Mesodermal cell (in vitro differentiated cells): ENCODE measurements around the gene SPG7.

Experiments used
- H3K27ac ChIP-seq: 2 replicates; pipeline ENCODE4 v1.7.0; 2013; ENCODE audit warnings: mild to moderate bottlenecking, low read depth, low read length, moderate library complexity; ENCODE audit not compliant: severe bottlenecking
- H3K36me3 ChIP-seq: 2 replicates; pipeline ENCODE4 v1.7.1; 2013; ENCODE audit warnings: mild to moderate bottlenecking, low read length, moderate library complexity; ENCODE audit not compliant: control insufficient read depth, insufficient read depth
- H3K4me1 ChIP-seq: one replicate; pipeline ENCODE4 v1.7.1; 2013; ENCODE audit warnings: mild to moderate bottlenecking, low read length; ENCODE audit not compliant: insufficient read depth, control insufficient read depth, poor library complexity, severe bottlenecking
- H3K4me3 ChIP-seq: 2 replicates; pipeline ENCODE4 v1.7.0; 2013; ENCODE audit warnings: low read length, control low read depth, mild to moderate bottlenecking; ENCODE audit not compliant: insufficient read depth, poor library complexity, severe bottlenecking; ENCODE audit errors: extremely low read depth
- H3K9me3 ChIP-seq: 2 replicates; pipeline ENCODE4 v1.7.1; 2013; ENCODE audit warnings: mild to moderate bottlenecking, low read length, moderate library complexity; ENCODE audit not compliant: control insufficient read depth
- WGBS, 2 experiments: methylation state at CpG; one replicate each; pipeline ENCODE4 v1.1.5; 2013; ENCODE audit warnings: missing lambda C conversion rate in 2 of 2; ENCODE audit not compliant: insufficient coverage in 2 of 2; 5-methylcytosine and 5-hydroxymethylcytosine counted together

The SPG7 gene

DNA sequence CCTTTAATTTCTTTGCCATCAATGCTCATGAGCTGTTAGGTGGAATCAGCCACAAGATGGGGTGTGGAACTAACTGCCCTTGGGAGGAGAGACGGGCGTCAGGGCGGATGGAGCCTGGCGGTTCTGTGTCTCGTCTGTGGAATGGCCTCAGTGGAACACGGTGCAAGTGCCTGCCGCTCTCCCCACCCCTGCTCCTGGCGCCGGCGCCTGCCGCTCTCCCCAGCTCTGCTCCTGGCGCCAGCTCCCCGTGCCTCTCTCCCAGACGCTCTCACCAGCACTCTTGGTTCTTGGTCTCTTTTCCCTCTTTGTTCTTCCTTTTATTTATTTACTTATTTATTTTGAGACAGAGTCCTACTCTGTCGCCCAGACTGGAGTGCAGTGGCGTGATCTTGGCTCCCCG is 39.1 kb downstream of the SPG7 start:
- no peaks in the 10 kb centered on the region for H3K4me1 ChIP-seq
- WGBS, 2 experiments = 96 to 97% methylated on average over 6 to 15 of the region's 17 CpGs
- no peak overlapping the region for H3K4me3 ChIP-seq
- H3K27ac ChIP-seq = no peak overlapping the region
- H3K36me3 ChIP-seq = peaks cover 83% of the 10 kb centered on the region
- H3K9me3 ChIP-seq = no peaks in the 10 kb centered on the region

GRCh38 chr16:89547860-89548259 is 39.7 kb downstream of the SPG7 start:
- whole genome bisulfite sequencing, 2 experiments = 96 to 100% methylated on average over 16 to 17 of the region's 20 CpGs
- Histone ChIP-seq H3K4me3 (no peak overlapping the region), H3K36me3 (peaks cover 88% of the 10 kb centered on the region), H3K27ac (no peak overlapping the region), H3K4me1 (no peaks in the 10 kb centered on the region), H3K9me3 (no peaks in the 10 kb centered on the region)

DNA sequence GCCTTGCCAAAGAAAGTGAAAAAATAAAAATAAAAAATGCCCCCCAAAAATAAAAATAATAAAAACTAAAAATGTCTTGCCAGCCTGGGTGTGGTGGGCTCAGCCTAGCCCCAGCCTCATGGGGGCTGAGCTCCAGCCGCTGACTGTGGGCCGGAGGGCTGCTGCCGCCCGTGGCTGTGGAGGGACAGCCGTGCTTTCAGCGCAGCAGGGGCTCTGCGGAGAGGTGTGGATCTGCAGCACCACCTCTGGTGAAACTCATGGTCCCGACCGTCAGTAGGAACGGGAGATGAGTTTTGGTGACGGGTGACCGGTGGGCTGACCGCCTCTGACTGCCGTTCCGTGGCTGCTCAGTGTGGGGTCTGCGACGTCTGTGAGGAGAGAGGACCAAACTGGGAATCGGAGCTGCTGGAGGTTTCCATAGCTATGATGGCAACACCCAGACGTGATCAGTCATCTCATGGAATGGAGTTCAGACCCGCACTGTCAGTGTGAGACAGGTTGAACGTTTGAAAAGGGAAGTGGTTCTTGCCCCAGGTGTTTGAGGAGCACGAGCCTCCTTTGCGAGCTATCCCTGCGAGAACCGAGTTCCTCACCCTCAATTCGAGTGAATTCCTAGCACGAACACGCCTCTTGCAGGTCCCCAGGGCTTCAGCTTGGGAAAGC is 40.3 kb downstream of the SPG7 start:
- peaks cover 90% of the 10 kb centered on the region for H3K36me3 ChIP-seq
- H3K4me3 ChIP-seq = no peak overlapping the region
- no peaks in the 10 kb centered on the region for H3K9me3 ChIP-seq
- H3K27ac ChIP-seq = no peak overlapping the region
- WGBS, 2 experiments = 95 to 96% methylated on average over 24 to 28 of the region's 28 CpGs
- no peaks in the 10 kb centered on the region for H3K4me1 ChIP-seq

DNA sequence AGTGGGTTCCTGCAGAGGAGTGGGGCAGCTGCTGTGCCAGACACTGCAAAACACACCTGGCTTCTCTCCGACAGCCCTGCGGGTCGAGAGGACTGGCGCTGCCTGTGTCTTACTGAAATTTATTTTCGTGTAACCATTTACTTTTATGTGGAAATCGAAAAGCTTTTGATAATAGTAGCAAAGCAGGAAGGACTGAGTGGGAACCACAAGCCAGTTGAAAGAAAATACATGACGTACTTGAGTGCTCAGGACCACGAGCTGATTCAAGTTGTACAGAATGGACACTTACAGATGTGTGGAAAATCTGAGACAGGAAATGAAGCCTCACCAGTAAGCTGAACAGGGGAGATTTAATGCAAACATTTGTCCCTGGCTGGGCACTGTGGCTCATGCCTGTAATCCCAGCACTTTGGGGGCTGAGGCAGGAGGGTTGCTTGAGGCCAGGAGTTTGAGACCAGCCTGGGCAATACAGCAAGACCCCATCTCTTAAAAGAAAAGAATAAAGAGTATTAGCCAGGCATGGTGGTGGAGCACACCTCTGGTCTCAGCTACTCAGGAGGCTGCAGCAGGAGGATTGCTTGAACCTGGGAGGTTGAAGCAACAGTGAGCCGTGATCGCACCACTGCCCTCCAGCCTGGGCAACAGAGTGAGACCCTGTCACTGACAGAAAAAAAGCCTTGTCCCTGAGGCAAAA is 41.0 kb downstream of the SPG7 start:
- WGBS, 2 experiments = 97 to 98% methylated on average over 10 of the region's 10 CpGs
- Histone ChIP-seq H3K36me3 (peaks cover 90% of the 10 kb centered on the region), H3K4me3 (no peak overlapping the region), H3K9me3 (no peaks in the 10 kb centered on the region), H3K27ac (no peak overlapping the region), H3K4me1 (no peaks in the 10 kb centered on the region)

- WGBS, 2 experiments = 94 to 99% methylated on average over 18 to 21 of the region's 22 CpGs
- peaks cover 92% of the 10 kb centered on the region for H3K36me3 ChIP-seq
- no peak overlapping the region for H3K27ac ChIP-seq
- H3K4me3 ChIP-seq = no peak overlapping the region
- H3K4me1 ChIP-seq = no peaks in the 10 kb centered on the region
- H3K9me3 ChIP-seq = no peaks in the 10 kb centered on the region
These were observed 42.3 kb downstream of the SPG7 start for GRCh38 chr16:89550421-89551007.

GRCh38 chr16:89552329-89552728 is 44.1 kb downstream of the SPG7 start:
- 95 to 98% methylated on average over 22 of the region's 22 CpGs for WGBS, 2 experiments
- peaks cover 87% of the 10 kb centered on the region for H3K36me3 ChIP-seq

GRCh38 chr16:89552913-89553312 is 44.7 kb downstream of the SPG7 start:
- WGBS, 2 experiments = 95% methylated on average over 10 to 12 of the region's 13 CpGs

More at GRCh38 chr16:89552329-89552728, 44.1 kb downstream of the SPG7 start:
- H3K4me1 ChIP-seq = no peaks in the 10 kb centered on the region
- no peak overlapping the region for H3K4me3 ChIP-seq
- no peaks in the 10 kb centered on the region for H3K9me3 ChIP-seq
- H3K27ac ChIP-seq = no peak overlapping the region

DNA sequence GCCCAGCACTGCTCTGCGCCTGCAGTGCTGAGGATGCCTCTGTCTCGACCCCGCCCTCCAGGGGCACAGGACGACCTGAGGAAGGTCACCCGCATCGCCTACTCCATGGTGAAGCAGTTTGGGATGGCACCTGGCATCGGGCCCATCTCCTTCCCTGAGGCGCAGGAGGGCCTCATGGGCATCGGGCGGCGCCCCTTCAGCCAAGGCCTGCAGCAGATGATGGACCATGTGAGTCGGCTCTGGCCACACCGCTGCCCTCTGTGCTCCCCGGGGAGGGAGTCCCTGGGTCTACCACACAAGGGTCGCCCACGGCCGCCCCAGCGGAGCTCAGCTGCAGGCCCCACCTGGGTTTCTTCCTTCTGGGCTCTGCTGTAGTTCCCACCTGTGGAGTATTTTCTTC is 45.5 kb downstream of the SPG7 start:
- WGBS, 2 experiments = 92 to 94% methylated on average over 18 of the region's 18 CpGs
- peaks cover 79% of the 10 kb centered on the region for H3K36me3 ChIP-seq
- H3K27ac ChIP-seq = no peak overlapping the region
- H3K4me1 ChIP-seq = no peaks in the 10 kb centered on the region
- no peak overlapping the region for H3K4me3 ChIP-seq
- H3K9me3 ChIP-seq = no peaks in the 10 kb centered on the region

More at GRCh38 chr16:89552913-89553312, 44.7 kb downstream of the SPG7 start:
- Histone ChIP-seq H3K36me3 (peaks cover 84% of the 10 kb centered on the region), H3K9me3 (no peaks in the 10 kb centered on the region), H3K4me3 (no peak overlapping the region), H3K4me1 (no peaks in the 10 kb centered on the region), H3K27ac (no peak overlapping the region)

- Histone ChIP-seq H3K4me1 (no peaks in the 10 kb centered on the region), H3K36me3 (peaks cover 73% of the 10 kb centered on the region), H3K27ac (no peak overlapping the region), H3K9me3 (no peaks in the 10 kb centered on the region), H3K4me3 (no peak overlapping the region)
- WGBS, 2 experiments = 94 to 99% methylated on average over 12 of the region's 12 CpGs
These were observed 46.1 kb downstream of the SPG7 start for GRCh38 chr16:89554343-89554742.

DNA sequence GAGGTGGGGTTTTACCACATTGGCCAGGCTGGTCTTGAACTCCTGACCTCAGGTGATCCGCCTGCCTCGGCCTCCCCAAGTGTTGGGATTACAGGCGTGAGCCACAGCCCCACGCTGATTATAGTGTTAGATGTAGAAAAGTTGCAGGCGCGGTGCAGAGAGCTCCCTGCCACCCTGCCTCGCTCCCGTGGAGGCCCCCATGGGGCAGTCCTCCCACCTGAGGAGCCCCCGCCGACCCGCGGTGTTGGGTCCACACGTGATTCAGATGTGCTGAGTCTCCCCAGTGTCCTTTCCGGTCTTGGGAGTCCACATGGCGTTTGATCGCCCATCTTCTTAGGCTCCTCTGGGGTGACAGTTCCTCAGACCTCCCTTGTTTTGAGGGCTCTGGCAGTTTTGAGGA is 47.1 kb downstream of the SPG7 start:
- WGBS, 2 experiments = 95% methylated on average over 12 to 16 of the region's 16 CpGs
- no peaks in the 10 kb centered on the region for H3K9me3 ChIP-seq
- peaks cover 64% of the 10 kb centered on the region for H3K36me3 ChIP-seq
- no peak overlapping the region for H3K4me3 ChIP-seq
- H3K4me1 ChIP-seq = peaks cover 2% of the 10 kb centered on the region
- H3K27ac ChIP-seq = no peak overlapping the region

GRCh38 chr16:89555780-89556179 is 47.6 kb downstream of the SPG7 start:
- WGBS, 2 experiments = 94% methylated on average over 12 to 13 of the region's 13 CpGs
- Histone ChIP-seq H3K4me3 (no peak overlapping the region), H3K36me3 (peaks cover 58% of the 10 kb centered on the region), H3K9me3 (no peaks in the 10 kb centered on the region), H3K27ac (no peak overlapping the region), H3K4me1 (peaks cover 2% of the 10 kb centered on the region)
